Upper lobe of left lung (tissue), 6 donors: ENCODE results near the gene SPTBN1. TPM values are rescaled to one million over a fixed set of nuclear protein-coding genes. Genes with fewer than 3 reads are reported as not detected.

Experiments
- ATAC-seq, 2 donors: fragments of 200-7000 bp; cut with Tn5 transposase; one replicate each; pipeline ENCODE4 v1.9.1; 2022; ENCODE audit warnings: mild to moderate bottlenecking in 2 of 2, moderate library complexity in 2 of 2; ENCODE audit not compliant: low FRiP score in 2 of 2
- DNase-seq, 2 donors: peaks; one replicate each; pipeline ENCODE4 v3.0.0-alpha.2; 2019 to 2020
- H3K27ac ChIP-seq, 4 donors: fragments of 200-600 bp; sonication (generic); one replicate each; pipeline ENCODE4 v1.5.1; 2016 to 2019
- H3K27me3 ChIP-seq, 4 donors: fragments of 200-600 bp; sonication (generic); one replicate each; pipeline ENCODE4 v1.5.1; 2017 to 2019
- H3K36me3 ChIP-seq, 4 donors: fragments of 200-600 bp; sonication (generic); one replicate each; pipeline ENCODE4 v1.5.1; 2016 to 2019
- H3K4me1 ChIP-seq, 4 donors: fragments of 200-600 bp; sonication (generic); one replicate each; pipeline ENCODE4 v1.5.1; 2018 to 2019
- H3K4me3 ChIP-seq, 4 donors: fragments of 200-600 bp; sonication (generic); one replicate each; pipeline ENCODE4 v1.5.1; 2017 to 2019; ENCODE audit warnings: mild to moderate bottlenecking in 2 of 4, moderate library complexity in 1 of 4
- H3K9me3 ChIP-seq, 4 donors: fragments of 200-600 bp; sonication (generic); one replicate each; pipeline ENCODE4 v1.5.1; 2018 to 2019
- EP300 ChIP-seq, 4 donors: sonication (generic); formaldehyde crosslinking; IDR thresholded peaks; one replicate each; pipeline ENCODE4 v1.5.1; 2017; ENCODE audit warnings: antibody characterized with exemption in 4 of 4, control low read depth in 2 of 4
- POLR2A ChIP-seq, 4 donors: fragments of 450-650 bp; IDR thresholded peaks; one replicate each; pipeline ENCODE4 v1.5.1; 2016 to 2017; ENCODE audit warnings: antibody characterized with exemption in 4 of 4, mild to moderate bottlenecking in 2 of 4
- POLR2AphosphoS5 ChIP-seq, 2 donors: sonication (generic); formaldehyde crosslinking; IDR thresholded peaks; one replicate each; pipeline ENCODE4 v1.5.1; 2017; ENCODE audit warnings: antibody characterized with exemption in 2 of 2
- WGBS, 2 donors: methylation state at CpG; one replicate each; pipeline ENCODE4 v1.1.5; 2017 to 2018; 5-methylcytosine and 5-hydroxymethylcytosine counted together
- total RNA-seq, 6 donors: library from RNA; depleted of rRNA in 4 of 6; stranded (reverse); fragments of >200 nt in 4 of 6; gene quantifications; one replicate each; pipeline versions ENCODE4 v1.1.0 to v1.2.1, GENCODE V29; 2016 to 2021
- TF ChIP-seq, protein P1 (sequence below), 6 experiments: fragments of 450-650 bp in 4 of 6; fragments of 200-600 bp in 2 of 6; sonication (generic) in 2 of 6; IDR thresholded peaks; one replicate each; pipeline ENCODE4 v1.5.1; 2016 to 2019; ENCODE audit warnings: antibody characterized with exemption in 6 of 6
- donor health status: DM: no; HTN: no; CAD: no; lungs with moderate emphysema.
- donor health status: DM: no; HTN: yes; CAD: no; lungs with severe emphysema.

The SPTBN1 gene
- total RNA-seq, 6 donors from 2014 or later = 449 to 911 (median 654) TPM

DNA sequence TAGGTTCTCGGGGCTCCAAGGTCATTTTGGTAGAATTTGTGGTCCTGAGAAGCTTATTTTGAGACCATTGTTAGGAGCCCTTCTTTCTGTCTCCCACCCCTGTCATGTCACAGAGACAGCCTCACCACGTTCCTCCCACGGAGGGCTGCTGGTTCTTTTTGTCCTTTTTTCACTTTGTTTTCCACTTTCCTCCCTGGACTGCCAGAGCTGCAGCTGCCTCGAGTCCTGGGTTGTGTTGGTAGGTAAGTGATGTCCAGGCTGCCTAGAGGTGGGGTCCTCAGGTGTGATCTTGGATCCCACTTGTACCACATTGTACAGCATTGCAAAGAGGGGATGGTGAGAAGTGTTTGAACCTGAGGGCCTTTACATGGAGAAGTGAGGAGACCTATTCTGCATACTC lies 137.1 kb downstream of the SPTBN1 start:
- DNase-seq = no peak
- peaks cover 56 to 68% (median 64%) of the 10 kb centered on the region in 4 donors for H3K4me1 ChIP-seq
- peak overlapping the region in 2 of 4 donors; percentile 54 to 76 for H3K27ac ChIP-seq
- TF ChIP-seq, protein P1, sequence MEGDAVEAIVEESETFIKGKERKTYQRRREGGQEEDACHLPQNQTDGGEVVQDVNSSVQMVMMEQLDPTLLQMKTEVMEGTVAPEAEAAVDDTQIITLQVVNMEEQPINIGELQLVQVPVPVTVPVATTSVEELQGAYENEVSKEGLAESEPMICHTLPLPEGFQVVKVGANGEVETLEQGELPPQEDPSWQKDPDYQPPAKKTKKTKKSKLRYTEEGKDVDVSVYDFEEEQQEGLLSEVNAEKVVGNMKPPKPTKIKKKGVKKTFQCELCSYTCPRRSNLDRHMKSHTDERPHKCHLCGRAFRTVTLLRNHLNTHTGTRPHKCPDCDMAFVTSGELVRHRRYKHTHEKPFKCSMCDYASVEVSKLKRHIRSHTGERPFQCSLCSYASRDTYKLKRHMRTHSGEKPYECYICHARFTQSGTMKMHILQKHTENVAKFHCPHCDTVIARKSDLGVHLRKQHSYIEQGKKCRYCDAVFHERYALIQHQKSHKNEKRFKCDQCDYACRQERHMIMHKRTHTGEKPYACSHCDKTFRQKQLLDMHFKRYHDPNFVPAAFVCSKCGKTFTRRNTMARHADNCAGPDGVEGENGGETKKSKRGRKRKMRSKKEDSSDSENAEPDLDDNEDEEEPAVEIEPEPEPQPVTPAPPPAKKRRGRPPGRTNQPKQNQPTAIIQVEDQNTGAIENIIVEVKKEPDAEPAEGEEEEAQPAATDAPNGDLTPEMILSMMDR (IDR thresholded peaks at IDR 0.05) = no peak
- TF ChIP-seq POLR2A (IDR thresholded peaks at IDR 0.05) (no peak), EP300 (IDR thresholded peaks at IDR 0.05) (no peak), POLR2AphosphoS5 (IDR thresholded peaks at IDR 0.05) (no peak)
- no peaks in the 10 kb centered on the region for H3K9me3 ChIP-seq
- H3K36me3 ChIP-seq = peaks cover 0 to 10% (median 0%) of the 10 kb centered on the region in 4 donors
- H3K27me3 ChIP-seq = no peaks in the 10 kb centered on the region
- WGBS, 2 donors = 86 to 93% methylated on average over 4 of the region's 4 CpGs
- no peak overlapping the region for H3K4me3 ChIP-seq
- ATAC-seq = no peak

DNA sequence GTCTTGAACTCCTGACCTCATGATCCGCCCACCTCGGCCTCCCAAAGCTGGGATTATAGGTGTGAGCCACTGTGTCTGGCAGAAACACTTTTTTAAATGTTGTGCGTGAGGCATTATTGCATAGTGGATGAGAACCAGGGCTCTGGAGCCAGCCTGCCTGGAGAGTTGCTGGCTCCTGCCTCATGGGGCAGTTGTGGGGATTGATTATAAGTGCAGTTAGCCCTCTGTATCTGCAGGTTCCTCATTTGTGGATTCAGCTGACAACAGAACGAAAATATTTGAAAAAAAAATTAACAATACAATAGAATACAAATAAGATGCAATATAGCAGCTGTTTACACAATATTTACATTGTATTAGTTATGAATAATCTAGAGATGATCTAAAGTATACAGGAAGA lies 137.9 kb downstream of the SPTBN1 start:
- TF ChIP-seq EP300 (IDR thresholded peaks at IDR 0.05) (no peak), POLR2A (IDR thresholded peaks at IDR 0.05) (no peak), POLR2AphosphoS5 (IDR thresholded peaks at IDR 0.05) (no peak)
- H3K9me3 ChIP-seq = no peaks in the 10 kb centered on the region
- H3K27me3 ChIP-seq = no peaks in the 10 kb centered on the region
- 86% methylated on average over 4 of the region's 4 CpGs for WGBS, 2 donors
- peaks cover 58 to 68% (median 64%) of the 10 kb centered on the region in 4 donors for H3K4me1 ChIP-seq
- no peak for ATAC-seq
- no peak overlapping the region for H3K4me3 ChIP-seq
- H3K36me3 ChIP-seq = peaks cover 0 to 17% (median under 1%) of the 10 kb centered on the region in 4 donors
- no peak for DNase-seq
- peak overlapping the region in 2 of 4 donors; percentile 55 to 77 for H3K27ac ChIP-seq

DNA sequence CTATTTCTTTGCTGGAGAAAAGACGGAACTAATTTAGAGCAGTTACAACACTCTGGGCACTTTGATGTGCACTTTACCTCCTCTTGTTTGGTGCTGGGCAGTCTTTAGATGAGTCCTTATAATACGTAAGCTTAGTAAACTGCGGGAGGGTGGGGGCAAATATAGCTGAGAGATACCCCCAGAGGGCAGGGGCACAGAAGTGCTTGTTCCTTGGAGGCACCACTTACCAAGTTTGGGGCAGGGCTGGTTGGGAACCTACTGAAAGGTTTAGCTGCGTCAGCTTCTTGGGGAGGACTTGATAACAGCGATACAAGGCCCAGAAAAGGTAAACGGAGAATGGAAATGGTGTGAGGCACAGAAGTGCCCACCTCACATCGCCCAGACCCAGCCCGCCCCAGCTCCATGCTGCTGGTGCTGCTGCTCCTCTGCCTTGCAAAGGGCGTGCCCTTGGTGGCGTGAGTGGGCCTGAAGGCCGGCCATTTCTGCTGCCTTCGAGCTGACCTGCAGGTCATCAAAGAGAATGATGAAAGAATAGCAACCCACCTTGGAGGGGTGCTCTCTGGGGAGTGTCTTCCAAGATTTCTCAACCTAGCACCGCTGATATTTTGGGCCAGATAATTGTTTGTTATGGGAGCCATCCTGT lies 139.2 kb downstream of the SPTBN1 start:
- Histone ChIP-seq H3K4me3 (no peak overlapping the region), H3K27me3 (no peaks in the 10 kb centered on the region), H3K9me3 (no peaks in the 10 kb centered on the region), H3K27ac (peak overlapping the region; percentile 58 to 82 (median 70)), H3K4me1 (peaks cover 59 to 68% (median 64%) of the 10 kb centered on the region in 4 donors), H3K36me3 (peaks cover 0 to 30% (median 9%) of the 10 kb centered on the region in 4 donors)
- DNase-seq (peak in 1 of 2 donors; percentile 37), ATAC-seq (no peak)
- TF ChIP-seq POLR2AphosphoS5 (IDR thresholded peaks at IDR 0.05) (no peak), EP300 (IDR thresholded peaks at IDR 0.05) (no peak), POLR2A (IDR thresholded peaks at IDR 0.05) (no peak)
- TF ChIP-seq, protein P1 (IDR thresholded peaks at IDR 0.05) = no peak
- 83 to 88% methylated on average over 11 to 13 of the region's 13 CpGs for WGBS, 2 donors

DNA sequence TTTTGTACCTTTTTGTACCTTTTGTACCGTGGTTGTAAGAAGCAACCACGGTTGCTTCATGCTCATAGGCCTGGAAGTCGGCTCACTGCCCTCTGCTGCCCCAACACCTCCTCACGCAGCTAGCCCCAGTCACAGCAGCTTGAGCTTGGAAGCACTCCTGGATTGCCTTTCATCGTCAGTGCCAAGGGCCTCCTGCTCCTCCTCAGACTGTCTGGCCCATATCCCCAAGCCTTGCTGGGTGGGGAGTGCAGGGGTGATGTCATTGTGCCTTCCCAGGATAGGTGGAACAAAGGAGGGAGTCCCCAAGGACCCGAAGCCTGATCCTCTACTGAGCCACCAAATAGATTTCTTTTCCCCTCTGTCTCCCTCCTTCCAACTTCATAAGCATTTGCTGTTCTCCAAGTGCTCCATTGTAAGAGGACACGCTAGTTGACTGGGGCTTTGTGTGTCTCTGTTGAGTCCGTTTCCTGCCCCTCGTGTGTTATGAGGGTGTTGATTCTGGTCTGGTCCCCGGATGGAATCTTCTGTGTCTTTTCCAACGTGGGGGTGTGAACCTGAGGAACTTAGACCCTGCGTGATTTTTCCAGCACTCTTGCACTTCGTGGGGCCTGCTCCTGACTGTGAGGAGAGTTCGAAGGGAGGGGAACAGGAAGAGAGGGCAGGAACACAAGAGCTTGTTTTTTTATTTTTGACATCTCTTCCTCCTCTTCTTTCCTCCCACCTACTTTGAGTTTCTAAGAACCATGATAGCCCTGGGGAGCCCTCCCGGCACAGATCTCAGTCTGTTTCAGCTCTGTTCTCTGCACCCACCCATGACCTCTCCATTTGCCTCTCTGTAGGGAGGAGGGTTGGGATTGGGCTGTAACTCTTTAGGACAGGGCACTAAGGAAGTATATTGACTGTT lies 140.1 kb downstream of the SPTBN1 start:
- H3K27me3 ChIP-seq = no peaks in the 10 kb centered on the region
- H3K27ac ChIP-seq = peak overlapping the region; percentile 61 to 82 (median 70)
- H3K4me1 ChIP-seq = peaks cover 57 to 73% (median 65%) of the 10 kb centered on the region in 4 donors
- H3K9me3 ChIP-seq = no peaks in the 10 kb centered on the region
- WGBS, 2 donors = 33 to 40% methylated on average over 15 of the region's 15 CpGs
- no peak for DNase-seq
- H3K36me3 ChIP-seq = peaks cover 0 to 32% (median 9%) of the 10 kb centered on the region in 4 donors
- peak; percentile 11 to 83 for ATAC-seq
- H3K4me3 ChIP-seq = no peak overlapping the region
- TF ChIP-seq EP300 (IDR thresholded peaks at IDR 0.05) = no peak
- TF ChIP-seq, protein P1 (IDR thresholded peaks at IDR 0.05) = no peak
- peak in 1 of 2 donors; percentile 23 for TF ChIP-seq POLR2AphosphoS5 (IDR thresholded peaks at IDR 0.05)
